A673 (cell line): ENCODE measurements around the gene C20orf202.

Experiments
- CTCF ChIP-seq: fragments of 300-800, 200-600 bp; sonication (generic); conservative IDR thresholded peaks from 2 replicates; pipeline ENCODE4 v1.5.1; 2017; ENCODE audit warnings: low read depth, mild to moderate bottlenecking, antibody characterized with exemption, low read length, moderate library complexity, mixed read lengths
- EZH2 ChIP-seq: fragments of 200-600 bp; sonication (generic); IDR thresholded peaks from 2 replicates; pipeline ENCODE4 v1.6.1; 2017; ENCODE audit warnings: borderline replicate concordance, low read depth, mild to moderate bottlenecking, mixed read lengths, antibody characterized with exemption, low read length; ENCODE audit not compliant: poor library complexity, severe bottlenecking

- TF ChIP-seq CTCF (no peak), EZH2 (no peak)
These were observed 42.8 kb upstream of the C20orf202 start for GRCh38 chr20:1160496-1160895.
